H1 (cell line): ENCODE data around the gene NCOA6. TPM values are rescaled to one million over a fixed set of nuclear protein-coding genes. Genes with fewer than 3 reads are reported as not detected.

Experiments used
- CTCF ChIA-PET: fragments of 300-600 bp; sonication (Branson Sonifier 250); formaldehyde crosslinking; loops from one replicate; lab custom pipeline; 2021; ENCODE audit not compliant: partially characterized antibody; lab: Charles Lee
- POLR2A ChIA-PET: fragments of 300-600 bp; sonication (Branson Sonifier 250); formaldehyde crosslinking; loops from one replicate; lab custom pipeline; 2021; ENCODE audit warnings: inconsistent platforms; ENCODE audit not compliant: partially characterized antibody; lab: Charles Lee
- DNase-seq, 2 experiments: peaks; one replicate each; pipeline versions ENCODE4 v3.0.0 to v3.0.0-alpha.2; 2010 to 2022; ENCODE audit warnings: low spot score in 2 of 2, low read depth in 1 of 2, mixed read lengths in 1 of 2
- FAIRE-seq: peaks from 2 replicates; lab custom pipeline; 2011; peaks lifted over from hg19 to GRCh38; lab: Jason Lieb, UNC
- H2AFZ ChIP-seq: 2 replicates; pipeline ENCODE4 v1.8.1; 2012; ENCODE audit warnings: low read length, inconsistent platforms
- H2AK5ac ChIP-seq: 2 replicates; pipeline ENCODE4 v1.6.1; 2013; ENCODE audit warnings: low read depth, low read length
- H2BK120ac ChIP-seq: replicated peaks from 2 replicates; pipeline ENCODE3; 2013; ENCODE audit warnings: low read depth, low read length, inconsistent platforms
- H2BK12ac ChIP-seq: 2 replicates; pipeline ENCODE4 v1.6.1; 2013; ENCODE audit warnings: low read depth, low read length
- H2BK15ac ChIP-seq: 2 replicates; pipeline ENCODE4 v1.6.1; 2013; ENCODE audit warnings: low read length
- H2BK20ac ChIP-seq: 2 replicates; pipeline ENCODE4 v1.6.1; 2013; ENCODE audit warnings: low read length
- H2BK5ac ChIP-seq: 2 replicates; pipeline ENCODE4 v1.6.1; 2013; ENCODE audit warnings: low read depth, low read length
- H3K14ac ChIP-seq: 2 replicates; pipeline ENCODE4 v1.6.1; 2013; ENCODE audit warnings: inconsistent platforms; ENCODE audit not compliant: insufficient read length
- H3K18ac ChIP-seq: 2 replicates; pipeline ENCODE4 v1.6.1; 2013; ENCODE audit warnings: low read length; ENCODE audit errors: extremely low read depth
- H3K23ac ChIP-seq: 2 replicates; pipeline ENCODE4 v1.6.1; 2013; ENCODE audit warnings: inconsistent platforms; ENCODE audit not compliant: insufficient read length
- H3K23me2 ChIP-seq: 2 replicates; pipeline ENCODE4 v1.6.1; 2013; ENCODE audit warnings: low read depth, low read length
- H3K27ac ChIP-seq: 2 replicates; pipeline ENCODE4 v1.6.1; 2011; ENCODE audit warnings: low read depth, low read length, inconsistent platforms
- H3K27me3 ChIP-seq, 4 experiments: replicated peaks in 1 of 4; 1 replicate in 1 of 4; 2 replicates in 3 of 4; pipeline versions ENCODE4 v1.6.1 to v1.8.1; 2011 to 2013; ENCODE audit warnings: low read length in 3 of 4, mild to moderate bottlenecking in 3 of 4, inconsistent platforms in 2 of 4, mixed read lengths in 2 of 4, moderate library complexity in 1 of 4; ENCODE audit not compliant: control insufficient read depth in 3 of 4, insufficient read depth in 3 of 4; ENCODE audit errors: extremely low read depth in 1 of 4
- H3K36me3 ChIP-seq, 4 experiments: 2 replicates each; pipeline versions ENCODE4 v1.6.1 to v1.8.1; 2011 to 2013; ENCODE audit warnings: mild to moderate bottlenecking in 4 of 4, low read length in 3 of 4, moderate library complexity in 2 of 4, control low read depth in 1 of 4, inconsistent platforms in 1 of 4; ENCODE audit not compliant: insufficient read depth in 4 of 4, control insufficient read depth in 2 of 4
- H3K4ac ChIP-seq: replicated peaks from 2 replicates; pipeline ENCODE3; 2013; ENCODE audit warnings: low read length, low read depth, mixed read lengths, inconsistent platforms; ENCODE audit not compliant: insufficient read length
- H3K4me1 ChIP-seq, 4 experiments: replicated peaks in 1 of 4; 1 replicate in 1 of 4; 2 replicates in 3 of 4; pipeline versions ENCODE4 v1.6.1 to v1.8.1; 2011 to 2013; ENCODE audit warnings: low read length in 3 of 4, inconsistent platforms in 2 of 4, mixed read lengths in 1 of 4; ENCODE audit not compliant: insufficient read depth in 4 of 4, control insufficient read depth in 3 of 4
- H3K4me2 ChIP-seq, 2 experiments: 2 replicates each; pipeline versions ENCODE4 v1.6.1 to v1.8.1; 2011 to 2013; ENCODE audit warnings: low read depth in 2 of 2, low read length in 2 of 2, control low read depth in 1 of 2, inconsistent platforms in 1 of 2, mild to moderate bottlenecking in 1 of 2; ENCODE audit not compliant: insufficient read depth in 1 of 2
- H3K4me3 ChIP-seq, 4 experiments: fragments of 200-600, 300-600 bp in 1 of 4; sonication (generic), shearing (Covaris generic), sonication (Bioruptor Twin) in 1 of 4; 2 replicates each; pipeline versions ENCODE4 v1.5.1 to v1.8.1; 2011 to 2016; ENCODE audit warnings: low read length in 4 of 4, low read depth in 3 of 4, control low read depth in 2 of 4, inconsistent platforms in 2 of 4, mild to moderate bottlenecking in 2 of 4, mixed read lengths in 1 of 4, moderate library complexity in 1 of 4; ENCODE audit not compliant: insufficient read depth in 2 of 4; ENCODE audit errors: extremely low read depth in 1 of 4
- H3K56ac ChIP-seq: replicated peaks from 2 replicates; pipeline ENCODE3; 2013; ENCODE audit warnings: low read depth, mild to moderate bottlenecking, mixed read lengths, low read length, inconsistent platforms; ENCODE audit not compliant: insufficient read length
- H3K79me1 ChIP-seq: 2 replicates; pipeline ENCODE4 v1.6.1; 2013; ENCODE audit warnings: low read depth, low read length, control low read depth
- H3K79me2 ChIP-seq, 2 experiments: 2 replicates each; pipeline versions ENCODE4 v1.6.1 to v1.8.1; 2012 to 2013; ENCODE audit warnings: low read length in 2 of 2, mild to moderate bottlenecking in 2 of 2, inconsistent platforms in 1 of 2; ENCODE audit not compliant: insufficient read depth in 2 of 2, control insufficient read depth in 1 of 2
- H3K9ac ChIP-seq, 4 experiments: replicated peaks in 1 of 4; 1 replicate in 1 of 4; 2 replicates in 3 of 4; pipeline versions ENCODE4 v1.6.1 to v1.8.1; 2011 to 2013; ENCODE audit warnings: low read depth in 3 of 4, low read length in 3 of 4, control low read depth in 2 of 4, mild to moderate bottlenecking in 2 of 4, moderate library complexity in 2 of 4, inconsistent platforms in 1 of 4; ENCODE audit errors: extremely low read depth in 1 of 4
- H3K9me3 ChIP-seq, 2 experiments: 2 replicates each; pipeline versions ENCODE4 v1.6.1 to v1.8.1; 2012 to 2013; ENCODE audit warnings: mild to moderate bottlenecking in 2 of 2, moderate library complexity in 2 of 2, control low read depth in 1 of 2, inconsistent platforms in 1 of 2, low read depth in 1 of 2, low read length in 1 of 2, mixed read lengths in 1 of 2; ENCODE audit not compliant: insufficient read depth in 2 of 2
- H4K20me1 ChIP-seq, 2 experiments: replicated peaks in 1 of 2; 2 replicates each; pipeline versions ENCODE3 to v1.8.1; 2011 to 2013; ENCODE audit warnings: inconsistent platforms in 2 of 2, low read length in 2 of 2, mild to moderate bottlenecking in 1 of 2; ENCODE audit not compliant: insufficient read depth in 2 of 2, control insufficient read depth in 1 of 2
- H4K5ac ChIP-seq: 2 replicates; pipeline ENCODE4 v1.6.1; 2013; ENCODE audit warnings: low read length, low read depth, mixed read lengths, inconsistent platforms; ENCODE audit not compliant: insufficient read length
- H4K8ac ChIP-seq: 2 replicates; pipeline ENCODE4 v1.8.0; 2013; ENCODE audit warnings: mild to moderate bottlenecking, moderate library complexity, low read length, inconsistent platforms; ENCODE audit not compliant: insufficient read depth; ENCODE audit errors: extremely low read depth
- H4K91ac ChIP-seq: replicated peaks from 2 replicates; pipeline ENCODE3; 2013; ENCODE audit warnings: low read length, mixed read lengths, inconsistent platforms; ENCODE audit not compliant: insufficient read length
- EGR1 ChIP-seq: IDR thresholded peaks from 2 replicates; pipeline ENCODE4 v1.6.1; 2011; ENCODE audit warnings: low read depth, low read length, borderline replicate concordance
- EZH2 ChIP-seq: fragments of 200-600 bp; sonication (generic); IDR thresholded peaks from 2 replicates; pipeline ENCODE4 v1.7.1; 2012; ENCODE audit warnings: low read depth, mild to moderate bottlenecking, moderate library complexity, low read length, inconsistent platforms; ENCODE audit not compliant: severe bottlenecking
- GABPA ChIP-seq: IDR thresholded peaks from 2 replicates; pipeline ENCODE4 v1.6.1; 2011; ENCODE audit warnings: mild to moderate bottlenecking, low read length, moderate library complexity, borderline replicate concordance; ENCODE audit not compliant: insufficient read depth
- HDAC2 ChIP-seq, 2 experiments: fragments of 300-600 bp in 1 of 2; sonication (generic) in 1 of 2; IDR thresholded peaks; 2 replicates each; pipeline ENCODE4 v1.6.1; 2011 to 2012; ENCODE audit warnings: low read depth in 2 of 2, low read length in 2 of 2, mild to moderate bottlenecking in 2 of 2, moderate library complexity in 2 of 2, borderline replicate concordance in 1 of 2, inconsistent platforms in 1 of 2
- POLR2A ChIP-seq, 2 experiments: IDR thresholded peaks; 1 replicate in 1 of 2; 2 replicates in 1 of 2; pipeline ENCODE4 v1.6.1; 2011; ENCODE audit warnings: low read depth in 2 of 2, low read length in 2 of 2, mild to moderate bottlenecking in 2 of 2; ENCODE audit errors: control extremely low read depth in 1 of 2
- POLR2AphosphoS5 ChIP-seq: IDR thresholded peaks from 2 replicates; pipeline ENCODE4 v1.6.1; 2011; ENCODE audit warnings: low read depth, low read length
- SP4 ChIP-seq: IDR thresholded peaks from 2 replicates; pipeline ENCODE4 v1.6.1; 2012; ENCODE audit warnings: low read length, inconsistent platforms
- WGBS, 2 experiments: shearing (Covaris generic) in 1 of 2; methylation state at CpG; one replicate each; pipeline versions ENCODE4 v1.1.6 to v1.1.7; 2013 to 2015; ENCODE audit warnings: low lambda C conversion rate in 2 of 2, mixed read lengths in 2 of 2, inconsistent platforms in 1 of 2, low coverage in 1 of 2, missing lambda C conversion rate in 1 of 2; ENCODE audit not compliant: insufficient replicate concordance in 2 of 2, insufficient coverage in 1 of 2, insufficient read length in 1 of 2; ENCODE audit errors: extremely low coverage in 1 of 2, missing lambda C conversion rate in 1 of 2; 5-methylcytosine and 5-hydroxymethylcytosine counted together
- polyA plus RNA-seq, 7 experiments: library from polyadenylated mRNA; depleted of rRNA in 3 of 7; stranded (reverse) in 5 of 7; unstranded in 2 of 7; fragments of >200 nt in 5 of 7; fragments of 200-250 nt in 2 of 7; gene quantifications; 1 replicate in 5 of 7; 2 replicates in 1 of 7; 4 replicates in 1 of 7; pipeline versions ENCODE4 v1.2.1 to v1.2.3, GENCODE V29; 2011 to 2013; ENCODE audit warnings: missing spikeins in 2 of 7, mixed read lengths in 2 of 7
- total RNA-seq: library from RNA; stranded (reverse); fragmentation: NEBNext Ultra II Directional; extraction: Animal tissue kit (Norgen Biotek cat#: 25700); gene quantifications from 2 replicates; pipeline ENCODE4 v1.2.1, GENCODE V29; 2021

Gene NCOA6
- total and polyA plus RNA-seq, 2 of the 8 experiments (the other 6 are each of a cell fraction or from before 2014, with no cell fraction given) = 9.0 to 9.5 TPM

GRCh38 chr20:34871966-34872621, 46.6 kb upstream of the NCOA6 start:
- H3K27ac ChIP-seq = no peak overlapping the region
- no peak overlapping the region for H2BK20ac ChIP-seq
- H3K4me2 ChIP-seq = peak overlapping the region; percentile 92 to 95
- H3K4ac ChIP-seq = no peak overlapping the region
- H2BK15ac ChIP-seq = no peak overlapping the region
- peak overlapping the region; percentile 44 for H2BK120ac ChIP-seq
- no peak overlapping the region for H2BK5ac ChIP-seq
- H2AFZ ChIP-seq = peak overlapping the region; percentile 89
- H3K4me3 ChIP-seq = peak overlapping the region; percentile 71 to 88 (median 74)
- DNase-seq = no peak
- ChIA-PET POLR2A (interaction anchor here (1.0 to 1.6 kb wide), 3 partner anchors 82 to 134 kb away, joined by 3 to 4 read pairs (median 3); no protein-coding TSS in a partner anchor), CTCF (interaction anchor here (0.9 to 6.6 kb wide), 14 partner anchors 8 to 502 kb away, joined by 3 to 64 read pairs (median 3); partner anchors contain the start of genes GSS and MYH7B)
- H4K8ac ChIP-seq = no peak overlapping the region
- TF ChIP-seq POLR2A (IDR thresholded peaks at IDR 0.05; ENCODE audit: control extremely low read depth in 1 of 2, low read depth in 2 of 2, low read length in 2 of 2) = no peak
- TF ChIP-seq SP4 = 0 out of 2 replicates have a peak, but pooled peaks have one; percentile 2
- no peak for TF ChIP-seq HDAC2 (IDR thresholded peaks at IDR 0.05; ENCODE audit: borderline replicate concordance in 1 of 2, low read depth in 2 of 2, low read length in 2 of 2)
- no peak for TF ChIP-seq GABPA
- TF ChIP-seq POLR2AphosphoS5 = no peak
- no peak for TF ChIP-seq EZH2
- TF ChIP-seq EGR1 = no peak
- H3K14ac ChIP-seq = no peak overlapping the region
- peak overlapping the region; percentile 14; the same call in 1 of the 2 replicates for H3K18ac ChIP-seq
- H4K5ac ChIP-seq = no peak overlapping the region
- H4K91ac ChIP-seq = no peak overlapping the region
- H3K4me1 ChIP-seq = peaks cover 0 to 10% (median 4%) of the 10 kb centered on the region in 4 experiments; a peak in 3 of 7 replicates
- no peak for FAIRE-seq
- peak overlapping the region; percentile 19; the same call in 1 of the 2 replicates for H2BK12ac ChIP-seq
- peaks cover 14% of the 10 kb centered on the region for H3K23me2 ChIP-seq
- peaks cover 0 to 2% (median 0%) of the 10 kb centered on the region in 4 experiments; a peak in 1 of 8 replicates for H3K36me3 ChIP-seq
- peaks cover 0 to 11% of the 10 kb centered on the region in 2 experiments; a peak in 1 of 4 replicates for H3K79me2 ChIP-seq
- H4K20me1 ChIP-seq = peaks cover 0 to 2% of the 10 kb centered on the region in 2 experiments
- no peaks in the 10 kb centered on the region; the same call in 1 of the 2 replicates for H3K79me1 ChIP-seq
- 0 out of 2 replicates have a peak overlapping the region, but pooled peaks have one; percentile 9 for H2AK5ac ChIP-seq
- 45% methylated on average over 9 of the region's 10 CpGs; no CpG with 5 or more reads in 1 of the 2 experiments for WGBS, 2 experiments
- H3K23ac ChIP-seq = no peak overlapping the region
- no peak overlapping the region for H3K56ac ChIP-seq
- no peaks in the 10 kb centered on the region for H3K9me3 ChIP-seq
- H3K9ac ChIP-seq = peak overlapping the region in 3 of 4 experiments; percentile 48 to 51 (median 50); a peak in 4 of 7 replicates
- H3K27me3 ChIP-seq = peaks cover 0 to 14% (median 9%) of the 10 kb centered on the region in 4 experiments; a peak in 6 of 7 replicates
